H9 (cell line): ENCODE measurements around the gene PEMT. TPM values are rescaled to one million over a fixed set of nuclear protein-coding genes. Genes with fewer than 3 reads are reported as not detected.

Experiments
- DNase-seq: peaks from one replicate; pipeline ENCODE4 v3.0.0-alpha.2; 2017
- H2AFZ ChIP-seq: one replicate; pipeline ENCODE4 v1.6.1; 2013; ENCODE audit warnings: mild to moderate bottlenecking, low read length, control low read depth, moderate library complexity
- H2AK5ac ChIP-seq: 2 replicates; pipeline ENCODE4 v1.6.1; 2013; ENCODE audit warnings: low read length, control low read depth, mixed read lengths; ENCODE audit not compliant: insufficient read length
- H2BK120ac ChIP-seq: one replicate; pipeline ENCODE4 v1.6.1; 2013; ENCODE audit warnings: low read depth, mild to moderate bottlenecking, low read length, control low read depth, inconsistent platforms; ENCODE audit not compliant: poor library complexity, severe bottlenecking
- H2BK12ac ChIP-seq: 2 replicates; pipeline ENCODE4 v1.6.1; 2013; ENCODE audit warnings: low read length, control low read depth, mixed read lengths, low read depth; ENCODE audit not compliant: insufficient read length
- H2BK15ac ChIP-seq: 2 replicates; pipeline ENCODE4 v1.6.1; 2013; ENCODE audit warnings: low read depth, low read length, control low read depth
- H2BK20ac ChIP-seq: one replicate; pipeline ENCODE4 v1.6.1; 2013; ENCODE audit warnings: low read depth, mild to moderate bottlenecking, low read length, control low read depth, inconsistent platforms; ENCODE audit not compliant: poor library complexity, severe bottlenecking
- H2BK5ac ChIP-seq: 2 replicates; pipeline ENCODE4 v1.6.1; 2013; ENCODE audit warnings: low read length, control low read depth, mixed read lengths; ENCODE audit not compliant: insufficient read length
- H3K14ac ChIP-seq: 2 replicates; pipeline ENCODE4 v1.6.1; 2013; ENCODE audit warnings: low read length, control low read depth; ENCODE audit not compliant: insufficient read depth
- H3K18ac ChIP-seq: 2 replicates; pipeline ENCODE4 v1.6.1; 2013; ENCODE audit warnings: low read depth, mild to moderate bottlenecking, mixed read lengths, low read length, control low read depth; ENCODE audit not compliant: insufficient read length
- H3K23ac ChIP-seq: 2 replicates; pipeline ENCODE4 v1.6.1; 2013; ENCODE audit warnings: low read length, control low read depth, mixed read lengths, low read depth; ENCODE audit not compliant: insufficient read length
- H3K23me2 ChIP-seq: 2 replicates; pipeline ENCODE4 v1.6.1; 2013; ENCODE audit warnings: low read depth, mild to moderate bottlenecking, mixed read lengths, low read length, control low read depth; ENCODE audit not compliant: insufficient read length, poor library complexity, severe bottlenecking
- H3K27ac ChIP-seq: 2 replicates; pipeline ENCODE4 v1.5.1; 2013; ENCODE audit warnings: low read length, control low read depth, mixed read lengths, low read depth; ENCODE audit not compliant: insufficient read length
- H3K27me3 ChIP-seq: 2 replicates; pipeline ENCODE4 v1.6.1; 2013; ENCODE audit warnings: low read length, control low read depth, inconsistent platforms; ENCODE audit not compliant: insufficient read depth
- H3K4ac ChIP-seq: 2 replicates; pipeline ENCODE4 v1.6.1; 2013; ENCODE audit warnings: low read depth, mild to moderate bottlenecking, control low read depth, inconsistent platforms, low read length, moderate library complexity
- H3K4me1 ChIP-seq: 2 replicates; pipeline ENCODE4 v1.6.1; 2013; ENCODE audit warnings: low read length, control low read depth, inconsistent platforms; ENCODE audit not compliant: insufficient read depth
- H3K4me2 ChIP-seq: 2 replicates; pipeline ENCODE4 v1.6.1; 2013; ENCODE audit warnings: low read length, control low read depth, mixed read lengths; ENCODE audit not compliant: insufficient read length, insufficient read depth
- H3K56ac ChIP-seq: 2 replicates; pipeline ENCODE4 v1.6.1; 2013; ENCODE audit warnings: low read depth, mild to moderate bottlenecking, mixed read lengths, low read length, control low read depth; ENCODE audit not compliant: insufficient read length
- H3K79me1 ChIP-seq: 2 replicates; pipeline ENCODE4 v1.6.1; 2013; ENCODE audit warnings: low read depth, mild to moderate bottlenecking, moderate library complexity, low read length, control low read depth, inconsistent platforms; ENCODE audit not compliant: insufficient read depth, poor library complexity, severe bottlenecking
- H3K79me2 ChIP-seq: 2 replicates; pipeline ENCODE4 v1.6.1; 2013; ENCODE audit warnings: low read length, control low read depth, inconsistent platforms; ENCODE audit not compliant: insufficient read depth
- H3K9ac ChIP-seq: 2 replicates; pipeline ENCODE4 v1.6.1; 2013; ENCODE audit warnings: low read length, control low read depth, mixed read lengths; ENCODE audit not compliant: insufficient read length; ENCODE audit errors: extremely low read depth
- H3K9me3 ChIP-seq: one replicate; pipeline ENCODE4 v1.6.1; 2013; ENCODE audit warnings: low read depth, low read length, inconsistent platforms; ENCODE audit not compliant: control insufficient read depth
- H3T11ph ChIP-seq: one replicate; pipeline ENCODE4 v1.6.1; 2013; ENCODE audit warnings: mild to moderate bottlenecking, low read length, control low read depth, inconsistent platforms
- H4K20me1 ChIP-seq: one replicate; pipeline ENCODE4 v1.6.1; 2013; ENCODE audit not compliant: control insufficient read depth, insufficient read length, insufficient read depth
- H4K5ac ChIP-seq: 2 replicates; pipeline ENCODE4 v1.6.1; 2013; ENCODE audit warnings: low read depth, mild to moderate bottlenecking, mixed read lengths, low read length, control low read depth; ENCODE audit not compliant: insufficient read length
- H4K8ac ChIP-seq: replicated peaks from 2 replicates; pipeline ENCODE4 v1.6.1; 2013; ENCODE audit warnings: low read length, control low read depth, mixed read lengths, low read depth; ENCODE audit not compliant: insufficient read length
- H4K91ac ChIP-seq: 2 replicates; pipeline ENCODE4 v1.6.1; 2013; ENCODE audit warnings: low read depth, mild to moderate bottlenecking, moderate library complexity, mixed read lengths, low read length, control low read depth; ENCODE audit not compliant: insufficient read length
- H3K27ac Mint-ChIP-seq, 3 experiments: 2 replicates in 2 of 3; 3 replicates in 1 of 3; pipeline ENCODE4 v1.8.0; 2020 to 2021; ENCODE audit warnings: mixed read lengths in 3 of 3, mild to moderate bottlenecking in 1 of 3, moderate library complexity in 1 of 3
- H3K27me3 Mint-ChIP-seq: 2 replicates; pipeline ENCODE4 v1.8.0; 2021; ENCODE audit warnings: low read depth, mild to moderate bottlenecking, moderate library complexity, mixed read lengths
- H3K36me3 Mint-ChIP-seq, 3 experiments: 2 replicates in 2 of 3; 3 replicates in 1 of 3; pipeline ENCODE4 v1.8.0; 2020 to 2021; ENCODE audit warnings: low read depth in 3 of 3, mixed read lengths in 3 of 3; ENCODE audit not compliant: insufficient read depth in 1 of 3
- H3K4me1 Mint-ChIP-seq, 2 experiments: 2 replicates each; pipeline ENCODE4 v1.8.0; 2020; ENCODE audit warnings: mixed read lengths in 2 of 2
- H3K4me3 Mint-ChIP-seq, 2 experiments: 2 replicates in 1 of 2; 3 replicates in 1 of 2; pipeline ENCODE4 v1.8.0; 2020 to 2021; ENCODE audit warnings: mild to moderate bottlenecking in 2 of 2, mixed read lengths in 2 of 2, moderate library complexity in 1 of 2
- H3K9me3 Mint-ChIP-seq, 2 experiments: 2 replicates in 1 of 2; 3 replicates in 1 of 2; pipeline ENCODE4 v1.8.0; 2020; ENCODE audit warnings: mild to moderate bottlenecking in 2 of 2, mixed read lengths in 2 of 2, moderate library complexity in 1 of 2
- CTCF ChIP-seq: fragments of 200-600 bp; sonication (generic); conservative IDR thresholded peaks from 3 replicates; pipeline ENCODE4 v1.8.0; 2021; ENCODE audit warnings: antibody characterized with exemption, mild to moderate bottlenecking
- WGBS: extraction: QIAGEN DNeasy Blood & Tissue Kit; methylation state at CpG from one replicate; pipeline ENCODE4 v1.1.7; 2013; ENCODE audit warnings: missing lambda C conversion rate, low lambda C conversion rate, mixed read lengths; ENCODE audit not compliant: insufficient read length; ENCODE audit errors: extremely low coverage; 5-methylcytosine and 5-hydroxymethylcytosine counted together
- total RNA-seq: library from RNA; stranded (reverse); gene quantifications from 2 replicates; pipeline ENCODE4 v1.2.1, GENCODE V29; 2021

Gene PEMT
- total RNA-seq, 1 experiment from 2014 or later, result 63.2 TPM

- Histone ChIP-seq H2AFZ (no peak overlapping the region), H4K5ac (no peak overlapping the region), H3K27ac (no peak overlapping the region), H3K14ac (no peak overlapping the region; the same call in 1 of the 2 replicates), H3K4ac (no peak overlapping the region), H4K20me1 (no peaks in the 10 kb centered on the region), H3K56ac (no peak overlapping the region), H3K79me2 (no peaks in the 10 kb centered on the region), H3K4me2 (no peak overlapping the region), H3K27me3 (no peaks in the 10 kb centered on the region), H3K79me1 (no peaks in the 10 kb centered on the region), H2BK12ac (no peak overlapping the region), H3K9me3 (no peaks in the 10 kb centered on the region), H4K8ac (no peak overlapping the region), H3K23me2 (no peaks in the 10 kb centered on the region), H3K9ac (no peak overlapping the region), H3K4me1 (no peaks in the 10 kb centered on the region), H2BK20ac (no peak overlapping the region), H2BK5ac (no peak overlapping the region), H3K23ac (no peak overlapping the region), H4K91ac (no peak overlapping the region), H2BK120ac (no peak overlapping the region), H2BK15ac (no peak overlapping the region), H3K18ac (no peak overlapping the region), H3T11ph (no peak overlapping the region), H2AK5ac (no peak overlapping the region)
- Mint-ChIP-seq H3K4me3 (no peak overlapping the region), H3K9me3 (no peaks in the 10 kb centered on the region), H3K27me3 (peaks cover 3% of the 10 kb centered on the region), H3K4me1 (peaks cover 12 to 17% of the 10 kb centered on the region in 2 experiments; a peak in 3 of 4 replicates), H3K36me3 (no peaks in the 10 kb centered on the region), H3K27ac (no peak overlapping the region)
- no peak for DNase-seq
- no peak for TF ChIP-seq CTCF
- no CpG with 5 or more reads among the region's 22 CpGs for WGBS
Measured at GRCh38 chr17:17505610-17506171, 85.8 kb downstream of the PEMT start.
